H1 (cell line): ENCODE results near the gene TMEM63C. TPM values are rescaled to one million over a fixed set of nuclear protein-coding genes. Genes with fewer than 3 reads are reported as not detected.

ENCODE experiments used
- CTCF ChIA-PET: fragments of 300-600 bp; sonication (Branson Sonifier 250); formaldehyde crosslinking; loops from one replicate; lab custom pipeline; 2021; ENCODE audit not compliant: partially characterized antibody; lab: Charles Lee
- POLR2A ChIA-PET: fragments of 300-600 bp; sonication (Branson Sonifier 250); formaldehyde crosslinking; loops from one replicate; lab custom pipeline; 2021; ENCODE audit warnings: inconsistent platforms; ENCODE audit not compliant: partially characterized antibody; lab: Charles Lee
- DNase-seq, 2 experiments: peaks; one replicate each; pipeline versions ENCODE4 v3.0.0 to v3.0.0-alpha.2; 2010 to 2022; ENCODE audit warnings: low spot score in 2 of 2, low read depth in 1 of 2, mixed read lengths in 1 of 2
- FAIRE-seq: peaks from 2 replicates; lab custom pipeline; 2011; peaks lifted over from hg19 to GRCh38; lab: Jason Lieb, UNC
- H2AFZ ChIP-seq: 2 replicates; pipeline ENCODE4 v1.8.1; 2012; ENCODE audit warnings: low read length, inconsistent platforms
- H2AK5ac ChIP-seq: 2 replicates; pipeline ENCODE4 v1.6.1; 2013; ENCODE audit warnings: low read depth, low read length
- H2BK120ac ChIP-seq: replicated peaks from 2 replicates; pipeline ENCODE3; 2013; ENCODE audit warnings: low read depth, low read length, inconsistent platforms
- H2BK12ac ChIP-seq: 2 replicates; pipeline ENCODE4 v1.6.1; 2013; ENCODE audit warnings: low read depth, low read length
- H2BK15ac ChIP-seq: 2 replicates; pipeline ENCODE4 v1.6.1; 2013; ENCODE audit warnings: low read length
- H2BK20ac ChIP-seq: 2 replicates; pipeline ENCODE4 v1.6.1; 2013; ENCODE audit warnings: low read length
- H2BK5ac ChIP-seq: 2 replicates; pipeline ENCODE4 v1.6.1; 2013; ENCODE audit warnings: low read depth, low read length
- H3K14ac ChIP-seq: 2 replicates; pipeline ENCODE4 v1.6.1; 2013; ENCODE audit warnings: inconsistent platforms; ENCODE audit not compliant: insufficient read length
- H3K18ac ChIP-seq: 2 replicates; pipeline ENCODE4 v1.6.1; 2013; ENCODE audit warnings: low read length; ENCODE audit errors: extremely low read depth
- H3K23ac ChIP-seq: 2 replicates; pipeline ENCODE4 v1.6.1; 2013; ENCODE audit warnings: inconsistent platforms; ENCODE audit not compliant: insufficient read length
- H3K23me2 ChIP-seq: 2 replicates; pipeline ENCODE4 v1.6.1; 2013; ENCODE audit warnings: low read depth, low read length
- H3K27ac ChIP-seq: 2 replicates; pipeline ENCODE4 v1.6.1; 2011; ENCODE audit warnings: low read depth, low read length, inconsistent platforms
- H3K27me3 ChIP-seq, 4 experiments: replicated peaks in 1 of 4; 1 replicate in 1 of 4; 2 replicates in 3 of 4; pipeline versions ENCODE4 v1.6.1 to v1.8.1; 2011 to 2013; ENCODE audit warnings: low read length in 3 of 4, mild to moderate bottlenecking in 3 of 4, inconsistent platforms in 2 of 4, mixed read lengths in 2 of 4, moderate library complexity in 1 of 4; ENCODE audit not compliant: control insufficient read depth in 3 of 4, insufficient read depth in 3 of 4; ENCODE audit errors: extremely low read depth in 1 of 4
- H3K36me3 ChIP-seq, 4 experiments: 2 replicates each; pipeline versions ENCODE4 v1.6.1 to v1.8.1; 2011 to 2013; ENCODE audit warnings: mild to moderate bottlenecking in 4 of 4, low read length in 3 of 4, moderate library complexity in 2 of 4, control low read depth in 1 of 4, inconsistent platforms in 1 of 4; ENCODE audit not compliant: insufficient read depth in 4 of 4, control insufficient read depth in 2 of 4
- H3K4ac ChIP-seq: replicated peaks from 2 replicates; pipeline ENCODE3; 2013; ENCODE audit warnings: low read length, low read depth, mixed read lengths, inconsistent platforms; ENCODE audit not compliant: insufficient read length
- H3K4me1 ChIP-seq, 4 experiments: replicated peaks in 1 of 4; 1 replicate in 1 of 4; 2 replicates in 3 of 4; pipeline versions ENCODE4 v1.6.1 to v1.8.1; 2011 to 2013; ENCODE audit warnings: low read length in 3 of 4, inconsistent platforms in 2 of 4, mixed read lengths in 1 of 4; ENCODE audit not compliant: insufficient read depth in 4 of 4, control insufficient read depth in 3 of 4
- H3K4me2 ChIP-seq, 2 experiments: 2 replicates each; pipeline versions ENCODE4 v1.6.1 to v1.8.1; 2011 to 2013; ENCODE audit warnings: low read depth in 2 of 2, low read length in 2 of 2, control low read depth in 1 of 2, inconsistent platforms in 1 of 2, mild to moderate bottlenecking in 1 of 2; ENCODE audit not compliant: insufficient read depth in 1 of 2
- H3K4me3 ChIP-seq, 4 experiments: fragments of 200-600, 300-600 bp in 1 of 4; sonication (generic), shearing (Covaris generic), sonication (Bioruptor Twin) in 1 of 4; 2 replicates each; pipeline versions ENCODE4 v1.5.1 to v1.8.1; 2011 to 2016; ENCODE audit warnings: low read length in 4 of 4, low read depth in 3 of 4, control low read depth in 2 of 4, inconsistent platforms in 2 of 4, mild to moderate bottlenecking in 2 of 4, mixed read lengths in 1 of 4, moderate library complexity in 1 of 4; ENCODE audit not compliant: insufficient read depth in 2 of 4; ENCODE audit errors: extremely low read depth in 1 of 4
- H3K56ac ChIP-seq: replicated peaks from 2 replicates; pipeline ENCODE3; 2013; ENCODE audit warnings: low read depth, mild to moderate bottlenecking, mixed read lengths, low read length, inconsistent platforms; ENCODE audit not compliant: insufficient read length
- H3K79me1 ChIP-seq: 2 replicates; pipeline ENCODE4 v1.6.1; 2013; ENCODE audit warnings: low read depth, low read length, control low read depth
- H3K79me2 ChIP-seq, 2 experiments: 2 replicates each; pipeline versions ENCODE4 v1.6.1 to v1.8.1; 2012 to 2013; ENCODE audit warnings: low read length in 2 of 2, mild to moderate bottlenecking in 2 of 2, inconsistent platforms in 1 of 2; ENCODE audit not compliant: insufficient read depth in 2 of 2, control insufficient read depth in 1 of 2
- H3K9ac ChIP-seq, 4 experiments: replicated peaks in 1 of 4; 1 replicate in 1 of 4; 2 replicates in 3 of 4; pipeline versions ENCODE4 v1.6.1 to v1.8.1; 2011 to 2013; ENCODE audit warnings: low read depth in 3 of 4, low read length in 3 of 4, control low read depth in 2 of 4, mild to moderate bottlenecking in 2 of 4, moderate library complexity in 2 of 4, inconsistent platforms in 1 of 4; ENCODE audit errors: extremely low read depth in 1 of 4
- H3K9me3 ChIP-seq, 2 experiments: 2 replicates each; pipeline versions ENCODE4 v1.6.1 to v1.8.1; 2012 to 2013; ENCODE audit warnings: mild to moderate bottlenecking in 2 of 2, moderate library complexity in 2 of 2, control low read depth in 1 of 2, inconsistent platforms in 1 of 2, low read depth in 1 of 2, low read length in 1 of 2, mixed read lengths in 1 of 2; ENCODE audit not compliant: insufficient read depth in 2 of 2
- H4K20me1 ChIP-seq, 2 experiments: replicated peaks in 1 of 2; 2 replicates each; pipeline versions ENCODE3 to v1.8.1; 2011 to 2013; ENCODE audit warnings: inconsistent platforms in 2 of 2, low read length in 2 of 2, mild to moderate bottlenecking in 1 of 2; ENCODE audit not compliant: insufficient read depth in 2 of 2, control insufficient read depth in 1 of 2
- H4K5ac ChIP-seq: 2 replicates; pipeline ENCODE4 v1.6.1; 2013; ENCODE audit warnings: low read length, low read depth, mixed read lengths, inconsistent platforms; ENCODE audit not compliant: insufficient read length
- H4K8ac ChIP-seq: 2 replicates; pipeline ENCODE4 v1.8.0; 2013; ENCODE audit warnings: mild to moderate bottlenecking, moderate library complexity, low read length, inconsistent platforms; ENCODE audit not compliant: insufficient read depth; ENCODE audit errors: extremely low read depth
- H4K91ac ChIP-seq: replicated peaks from 2 replicates; pipeline ENCODE3; 2013; ENCODE audit warnings: low read length, mixed read lengths, inconsistent platforms; ENCODE audit not compliant: insufficient read length
- CHD2 ChIP-seq: IDR thresholded peaks from 2 replicates; pipeline ENCODE4 v1.6.1; 2012; ENCODE audit warnings: low read length, improper control_type of control experiment
- EP300 ChIP-seq, 2 experiments: IDR thresholded peaks; 1 replicate in 1 of 2; 2 replicates in 1 of 2; pipeline ENCODE4 v1.6.1; 2011 to 2012; ENCODE audit warnings: low read depth in 2 of 2, low read length in 2 of 2, mild to moderate bottlenecking in 2 of 2, borderline replicate concordance in 1 of 2, inconsistent platforms in 1 of 2, moderate library complexity in 1 of 2
- KDM1A ChIP-seq: fragments of 200-600, 300-600 bp; sonication (generic); IDR thresholded peaks from 2 replicates; pipeline ENCODE4 v1.7.1; 2016; ENCODE audit warnings: mild to moderate bottlenecking, low read length, borderline replicate concordance
- NANOG ChIP-seq: IDR thresholded peaks from 2 replicates; pipeline ENCODE4 v1.6.1; 2011; ENCODE audit warnings: low read length, low read depth, mild to moderate bottlenecking, inconsistent platforms; ENCODE audit not compliant: insufficient read depth, poor library complexity, severe bottlenecking
- RBBP5 ChIP-seq: IDR thresholded peaks from 2 replicates; pipeline ENCODE4 v1.7.1; 2012; ENCODE audit warnings: low read depth, mild to moderate bottlenecking, inconsistent platforms, low read length, moderate library complexity, borderline replicate concordance
- SIRT6 ChIP-seq: IDR thresholded peaks from one replicate; pipeline ENCODE4 v1.7.1; 2012; ENCODE audit warnings: low read length, inconsistent platforms
- WGBS, 2 experiments: shearing (Covaris generic) in 1 of 2; methylation state at CpG; one replicate each; pipeline versions ENCODE4 v1.1.6 to v1.1.7; 2013 to 2015; ENCODE audit warnings: low lambda C conversion rate in 2 of 2, mixed read lengths in 2 of 2, inconsistent platforms in 1 of 2, low coverage in 1 of 2, missing lambda C conversion rate in 1 of 2; ENCODE audit not compliant: insufficient replicate concordance in 2 of 2, insufficient coverage in 1 of 2, insufficient read length in 1 of 2; ENCODE audit errors: extremely low coverage in 1 of 2, missing lambda C conversion rate in 1 of 2; 5-methylcytosine and 5-hydroxymethylcytosine counted together
- polyA plus RNA-seq, 7 experiments: library from polyadenylated mRNA; depleted of rRNA in 3 of 7; stranded (reverse) in 5 of 7; unstranded in 2 of 7; fragments of >200 nt in 5 of 7; fragments of 200-250 nt in 2 of 7; gene quantifications; 1 replicate in 5 of 7; 2 replicates in 1 of 7; 4 replicates in 1 of 7; pipeline versions ENCODE4 v1.2.1 to v1.2.3, GENCODE V29; 2011 to 2013; ENCODE audit warnings: missing spikeins in 2 of 7, mixed read lengths in 2 of 7
- total RNA-seq: library from RNA; stranded (reverse); fragmentation: NEBNext Ultra II Directional; extraction: Animal tissue kit (Norgen Biotek cat#: 25700); gene quantifications from 2 replicates; pipeline ENCODE4 v1.2.1, GENCODE V29; 2021

TMEM63C gene
- total and polyA plus RNA-seq, 2 of the 8 experiments (the other 6 are each of a cell fraction or from before 2014, with no cell fraction given): 3.0 to 7.6 TPM

GRCh38 chr14:77204907-77205306 lies 23.3 kb downstream of the TMEM63C start:
- TF ChIP-seq SIRT6 (no peak), KDM1A (peak; percentile 68; the same call in 1 of the 2 replicates), RBBP5 (no peak), NANOG (no peak), CHD2 (no peak), EP300 (IDR thresholded peaks at IDR 0.05; ENCODE audit: borderline replicate concordance in 1 of 2, low read depth in 2 of 2, low read length in 2 of 2) (no peak)
- Histone ChIP-seq H3K79me2 (no peaks in the 10 kb centered on the region), H3K23ac (no peak overlapping the region), H3K4me1 (peaks cover 0 to 11% (median 8%) of the 10 kb centered on the region in 4 experiments; a peak in 5 of 7 replicates), H3K23me2 (no peaks in the 10 kb centered on the region), H3K4me3 (no peak overlapping the region), H4K91ac (no peak overlapping the region), H2BK120ac (no peak overlapping the region), H2BK20ac (no peak overlapping the region), H3K56ac (no peak overlapping the region), H2BK5ac (no peak overlapping the region), H3K14ac (no peak overlapping the region), H4K5ac (no peak overlapping the region), H3K9ac (no peak overlapping the region), H3K27me3 (no peaks in the 10 kb centered on the region), H3K27ac (no peak overlapping the region), H4K8ac (no peak overlapping the region; the same call in 1 of the 2 replicates), H3K9me3 (no peaks in the 10 kb centered on the region), H2AK5ac (no peak overlapping the region; the same call in 1 of the 2 replicates), H2BK15ac (0 out of 2 replicates have a peak overlapping the region, but pooled peaks have one; percentile 36), H3K4ac (no peak overlapping the region), H3K36me3 (no peaks in the 10 kb centered on the region), H3K79me1 (0 out of 2 replicates have a peak, but pooled peaks cover 2% of the 10 kb centered on the region), H3K18ac (no peak overlapping the region), H2AFZ (no peak overlapping the region), H3K4me2 (no peak overlapping the region), H2BK12ac (no peak overlapping the region), H4K20me1 (peaks cover 2 to 4% of the 10 kb centered on the region in 2 experiments)
- 100% methylated on average over 1 of the region's 1 CpG; no CpG with 5 or more reads in 1 of the 2 experiments for WGBS, 2 experiments
- CTCF ChIA-PET: interaction anchor here (0.7 to 19.8 kb wide), 17 partner anchors 8 to 300 kb away, joined by 3 to 233 read pairs (median 4); partner anchors contain the start of gene TMEM63C
- DNase-seq (no peak), FAIRE-seq (no peak)
- POLR2A ChIA-PET: interaction anchor here (1.1 to 3.2 kb wide), 4 partner anchors 8 to 59 kb away, joined by 3 to 9 read pairs (median 6); no protein-coding TSS in a partner anchor
